ENCODE data around the gene ZBTB16.

DNA sequence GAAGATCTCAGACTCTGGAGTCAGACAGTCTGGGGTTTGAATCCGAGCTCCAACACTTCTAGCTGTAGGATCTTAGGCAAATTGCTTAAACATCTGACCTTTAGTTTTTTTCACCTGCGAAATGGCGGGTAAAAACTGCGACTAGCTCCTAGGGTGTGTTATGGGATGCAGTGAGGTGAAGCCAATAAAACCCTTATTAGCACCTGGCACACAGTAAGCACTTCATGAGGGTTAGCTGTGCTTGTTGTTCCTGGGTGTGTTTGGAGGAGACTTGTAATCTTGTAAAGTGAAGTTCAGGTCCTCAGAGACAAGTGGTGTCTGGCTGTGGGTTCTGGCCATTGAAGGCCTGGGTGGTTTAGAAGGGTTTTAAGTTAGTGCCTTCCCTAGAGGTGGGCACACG is 68.9 kb downstream of the ZBTB16 start:
- no peak for TF ChIP-seq BHLHE40 (IDR thresholded peaks at IDR 0.05; ENCODE audit: borderline replicate concordance)
- no peak for TF ChIP-seq SP1 (IDR thresholded peaks at IDR 0.05)
- TF ChIP-seq FOXK2 (IDR thresholded peaks at IDR 0.05), result no peak
- no peak for TF ChIP-seq FOXM1 (IDR thresholded peaks at IDR 0.05; ENCODE audit: borderline replicate concordance)
- no peak for TF ChIP-seq FOXA1 (IDR thresholded peaks at IDR 0.05)
- TF ChIP-seq ARNT (IDR thresholded peaks at IDR 0.05), result no peak
- TF ChIP-seq ZNF384 (IDR thresholded peaks at IDR 0.05), result no peak
- TF ChIP-seq LEF1 (IDR thresholded peaks at IDR 0.05; ENCODE audit: borderline replicate concordance), result no peak
- TF ChIP-seq TARDBP (IDR thresholded peaks at IDR 0.05), result no peak
- TF ChIP-seq, protein P1, sequence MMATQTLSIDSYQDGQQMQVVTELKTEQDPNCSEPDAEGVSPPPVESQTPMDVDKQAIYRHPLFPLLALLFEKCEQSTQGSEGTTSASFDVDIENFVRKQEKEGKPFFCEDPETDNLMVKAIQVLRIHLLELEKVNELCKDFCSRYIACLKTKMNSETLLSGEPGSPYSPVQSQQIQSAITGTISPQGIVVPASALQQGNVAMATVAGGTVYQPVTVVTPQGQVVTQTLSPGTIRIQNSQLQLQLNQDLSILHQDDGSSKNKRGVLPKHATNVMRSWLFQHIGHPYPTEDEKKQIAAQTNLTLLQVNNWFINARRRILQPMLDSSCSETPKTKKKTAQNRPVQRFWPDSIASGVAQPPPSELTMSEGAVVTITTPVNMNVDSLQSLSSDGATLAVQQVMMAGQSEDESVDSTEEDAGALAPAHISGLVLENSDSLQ (IDR thresholded peaks at IDR 0.05), result no peak
- TF ChIP-seq CTBP1 (IDR thresholded peaks at IDR 0.05; ENCODE audit: borderline replicate concordance), result no peak
- no peak for TF ChIP-seq SUZ12 (IDR thresholded peaks at IDR 0.05)

Measured in HEK293T (cell line).